ENCODE results near the gene PTPN5.

PTPN5 gene

GRCh38 chr11:18761741-18762140 lies 29.9 kb downstream of the PTPN5 start:
- no peak overlapping the region for H3K9ac ChIP-seq (ENCODE audit: low read length)
- no peak overlapping the region for H3K27ac ChIP-seq (ENCODE audit: low read length)
- no peaks in the 10 kb centered on the region for H3K79me2 ChIP-seq (ENCODE audit: low read length)
- H2AFZ ChIP-seq (ENCODE audit: low read length), result no peak overlapping the region
- no peaks in the 10 kb centered on the region for H3K4me1 ChIP-seq (ENCODE audit: low read length)
- no peaks in the 10 kb centered on the region for H3F3A ChIP-seq (ENCODE audit: insufficient read depth, low read length)
- H3K9me2 ChIP-seq (replicated peaks; ENCODE audit: insufficient read depth, low read length), result no peaks in the 10 kb centered on the region
- DNase-seq, result no peak
- no peak overlapping the region for H3K4me2 ChIP-seq (ENCODE audit: low read depth, low read length)
- no peak for TF ChIP-seq EZH2 (optimal IDR thresholded peaks at IDR 0.05; ENCODE audit: low read depth, low read length)
- TF ChIP-seq EZH2phosphoT487 (IDR thresholded peaks at IDR 0.05; ENCODE audit: low read length), result no peak
- no peak for TF ChIP-seq CTCF (IDR thresholded peaks at IDR 0.05; ENCODE audit: low read length)
- H3K36me3 ChIP-seq (replicated peaks; ENCODE audit: insufficient read depth, low read length), result no peaks in the 10 kb centered on the region
- H4K20me1 ChIP-seq (ENCODE audit: insufficient read depth, low read length), result no peaks in the 10 kb centered on the region
- no peaks in the 10 kb centered on the region for H3K27me3 ChIP-seq (replicated peaks; ENCODE audit: insufficient read depth, low read length)
- no peaks in the 10 kb centered on the region for H3K9me3 ChIP-seq (replicated peaks; ENCODE audit: insufficient read depth, low read length)
- no peak overlapping the region for H3K4me3 ChIP-seq (ENCODE audit: low read length)

- Histone ChIP-seq H3F3A (ENCODE audit: insufficient read depth, low read length) (no peaks in the 10 kb centered on the region), H3K79me2 (ENCODE audit: low read length) (no peaks in the 10 kb centered on the region), H4K20me1 (ENCODE audit: insufficient read depth, low read length) (no peaks in the 10 kb centered on the region), H3K4me2 (ENCODE audit: low read depth, low read length) (no peak overlapping the region), H3K27ac (ENCODE audit: low read length) (no peak overlapping the region), H3K36me3 (replicated peaks; ENCODE audit: insufficient read depth, low read length) (no peaks in the 10 kb centered on the region), H3K27me3 (replicated peaks; ENCODE audit: insufficient read depth, low read length) (no peaks in the 10 kb centered on the region), H3K9me3 (replicated peaks; ENCODE audit: insufficient read depth, low read length) (no peaks in the 10 kb centered on the region), H3K9ac (ENCODE audit: low read length) (no peak overlapping the region), H3K9me2 (replicated peaks; ENCODE audit: insufficient read depth, low read length) (no peaks in the 10 kb centered on the region), H3K4me3 (ENCODE audit: low read length) (no peak overlapping the region), H2AFZ (ENCODE audit: low read length) (no peak overlapping the region), H3K4me1 (ENCODE audit: low read length) (no peaks in the 10 kb centered on the region)
- no peak for DNase-seq
- TF ChIP-seq EZH2 (optimal IDR thresholded peaks at IDR 0.05; ENCODE audit: low read depth, low read length) (no peak), EZH2phosphoT487 (IDR thresholded peaks at IDR 0.05; ENCODE audit: low read length) (no peak), CTCF (IDR thresholded peaks at IDR 0.05; ENCODE audit: low read length) (no peak)
Measured at GRCh38 chr11:18761144-18761543, 30.5 kb downstream of the PTPN5 start.

- no peaks in the 10 kb centered on the region for H3K9me3 ChIP-seq (replicated peaks; ENCODE audit: insufficient read depth, low read length)
- no peaks in the 10 kb centered on the region for H4K20me1 ChIP-seq (ENCODE audit: insufficient read depth, low read length)
- no peak overlapping the region for H3K27ac ChIP-seq (ENCODE audit: low read length)
- H3K79me2 ChIP-seq (ENCODE audit: low read length), result no peaks in the 10 kb centered on the region
- no peaks in the 10 kb centered on the region for H3K27me3 ChIP-seq (replicated peaks; ENCODE audit: insufficient read depth, low read length)
- no peak overlapping the region for H3K4me2 ChIP-seq (ENCODE audit: low read depth, low read length)
- no peak overlapping the region for H3K9ac ChIP-seq (ENCODE audit: low read length)
- no peak for DNase-seq
- H3K36me3 ChIP-seq (replicated peaks; ENCODE audit: insufficient read depth, low read length), result no peaks in the 10 kb centered on the region
- no peaks in the 10 kb centered on the region for H3K4me1 ChIP-seq (ENCODE audit: low read length)
- TF ChIP-seq EZH2phosphoT487 (IDR thresholded peaks at IDR 0.05; ENCODE audit: low read length), result no peak
- no peak for TF ChIP-seq EZH2 (optimal IDR thresholded peaks at IDR 0.05; ENCODE audit: low read depth, low read length)
- no peak for TF ChIP-seq CTCF (IDR thresholded peaks at IDR 0.05; ENCODE audit: low read length)
- H2AFZ ChIP-seq (ENCODE audit: low read length), result no peak overlapping the region
- no peaks in the 10 kb centered on the region for H3F3A ChIP-seq (ENCODE audit: insufficient read depth, low read length)
- no peaks in the 10 kb centered on the region for H3K9me2 ChIP-seq (replicated peaks; ENCODE audit: insufficient read depth, low read length)
- H3K4me3 ChIP-seq (ENCODE audit: low read length), result no peak overlapping the region
Measured at GRCh38 chr11:18757811-18758210, 33.8 kb downstream of the PTPN5 start.
